ENCODE results near the gene GAS7. TPM values are rescaled to one million over a fixed set of nuclear protein-coding genes. Genes with fewer than 3 reads are reported as not detected.

GAS7 gene
- total and polyA plus RNA-seq, 12 donors: 19.8 to 111 (median 61.8) TPM

DNA sequence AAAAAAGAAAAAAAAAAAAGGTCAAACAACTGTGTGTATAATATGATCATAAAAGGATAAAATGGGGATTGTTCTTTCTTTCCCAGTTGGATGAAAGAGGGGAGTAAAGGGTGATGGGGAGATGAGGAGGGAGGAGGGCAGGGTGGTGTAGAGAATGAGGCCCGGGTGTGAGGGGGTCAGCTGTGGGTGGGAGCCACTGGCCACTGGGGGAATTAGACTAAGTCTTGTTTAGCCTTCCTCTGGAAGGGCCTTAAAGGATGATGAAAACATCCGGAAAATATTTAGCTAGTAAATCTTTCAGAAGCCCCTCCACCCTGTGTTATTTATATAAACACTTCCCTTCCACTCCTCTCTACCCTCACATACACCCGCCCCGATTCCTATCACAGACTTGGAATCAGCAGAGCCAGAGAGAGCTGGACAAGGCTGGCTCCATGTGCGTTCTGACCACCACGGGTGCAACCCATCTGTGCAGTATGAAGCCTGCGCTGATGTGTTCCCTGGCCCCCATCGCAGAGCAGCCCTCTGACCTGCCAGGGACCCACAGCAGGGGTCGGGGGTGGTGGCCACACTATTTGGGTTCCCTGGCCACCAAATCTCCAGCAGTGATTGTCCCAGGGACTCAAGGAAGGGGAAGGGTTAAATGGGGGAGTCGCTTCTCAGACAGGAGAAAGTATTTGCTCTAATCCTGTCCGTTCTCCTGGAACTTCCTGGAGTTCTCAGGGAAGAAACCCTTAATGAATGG lies 72.7 kb downstream of the GAS7 start:
- H3K9me3 ChIP-seq: no peaks in the 10 kb centered on the region
- no peaks in the 10 kb centered on the region for H3K36me3 ChIP-seq
- intact Hi-C loops (cut with DNase I): loop anchor here in 3 of 10 donors (5.0 to 10.0 kb wide), 3 partner anchors 69 to 167 kb away; partner anchors contain the start of gene GAS7 (in 2 of the 3)
- ATAC-seq (no peak), DNase-seq (no peak)
- TF ChIP-seq CTCF (IDR thresholded peaks at IDR 0.05): no peak
- H3K4me1 ChIP-seq: peaks cover 12 to 83% (median 55%) of the 10 kb centered on the region in 9 donors
- peak overlapping the region in 8 of 10 donors; percentile 36 to 86 (median 66) for H3K27ac ChIP-seq
- no peaks in the 10 kb centered on the region for H3K27me3 ChIP-seq
- 36 to 39% methylated on average over 11 of the region's 11 CpGs for WGBS, 2 donors
- no peak overlapping the region for H3K4me3 ChIP-seq

GRCh38 chr17:10123093-10123492 lies 75.3 kb downstream of the GAS7 start:
- intact Hi-C loops (cut with DNase I): loop anchor here in 2 of 10 donors (10.0 kb wide), 1 partner anchor 72 kb away; the partner anchor contains the start of gene GAS7 (in 2 of the 2)
- no peaks in the 10 kb centered on the region for H3K27me3 ChIP-seq
- TF ChIP-seq CTCF (IDR thresholded peaks at IDR 0.05): no peak
- H3K9me3 ChIP-seq: no peaks in the 10 kb centered on the region
- H3K36me3 ChIP-seq: no peaks in the 10 kb centered on the region
- H3K4me3 ChIP-seq: no peak overlapping the region
- peaks cover 15 to 97% (median 78%) of the 10 kb centered on the region in 9 donors for H3K4me1 ChIP-seq
- no peak for DNase-seq
- peak overlapping the region in 6 of 10 donors; percentile 56 to 86 (median 70) for H3K27ac ChIP-seq
- ATAC-seq: no peak
- WGBS, 2 donors: 75 to 86% methylated on average over 2 of the region's 2 CpGs

DNA sequence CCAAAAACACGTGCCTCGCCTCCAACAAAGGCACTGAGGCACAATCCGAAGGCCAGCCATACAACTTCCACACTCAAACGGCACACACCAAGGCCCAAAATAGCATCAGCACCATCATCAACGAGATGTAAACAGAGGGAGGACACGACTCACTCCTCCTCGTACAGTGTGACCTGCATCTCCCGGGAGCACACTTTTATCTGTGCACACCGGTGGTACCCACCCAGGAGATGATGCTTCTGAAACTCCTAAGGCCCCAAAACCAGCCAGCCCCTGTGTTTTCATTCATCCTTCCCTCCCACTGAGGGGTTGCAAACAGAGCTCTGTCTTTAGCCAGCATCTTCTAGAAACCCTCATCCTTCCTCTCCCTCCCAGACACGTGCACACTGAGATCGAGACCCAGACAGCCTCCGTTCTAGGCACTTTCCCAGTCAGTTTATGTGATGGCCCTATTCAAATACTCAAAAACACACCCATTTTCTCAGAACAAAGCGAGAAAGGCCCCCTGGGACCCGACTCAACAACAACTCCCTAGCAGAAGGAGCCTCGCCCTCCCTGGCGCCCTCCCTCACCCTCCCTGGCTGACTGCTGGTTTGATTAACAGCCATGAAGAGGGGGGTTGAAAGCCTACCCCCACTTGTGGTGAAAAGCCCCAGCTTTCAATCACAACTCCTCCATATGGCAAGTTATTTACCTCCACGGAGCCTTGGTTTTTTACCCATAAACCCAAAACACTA lies 76.3 kb downstream of the GAS7 start:
- no peak for ATAC-seq
- H3K4me1 ChIP-seq: peaks cover 17 to 97% (median 77%) of the 10 kb centered on the region in 9 donors
- H3K27me3 ChIP-seq: no peaks in the 10 kb centered on the region
- DNase-seq: peak in 1 of 2 donors; percentile 51
- no peak overlapping the region for H3K4me3 ChIP-seq
- H3K27ac ChIP-seq: peak overlapping the region in 6 of 10 donors; percentile 7 to 86 (median 39)
- no peaks in the 10 kb centered on the region for H3K9me3 ChIP-seq
- intact Hi-C loops (cut with DNase I): loop anchor here in 2 of 10 donors (10.0 kb wide), 1 partner anchor 73 kb away; the partner anchor contains the start of gene GAS7 (in 2 of the 2)
- WGBS, 2 donors: 46 to 67% methylated on average over 17 of the region's 17 CpGs
- no peak for TF ChIP-seq CTCF (IDR thresholded peaks at IDR 0.05)
- H3K36me3 ChIP-seq: no peaks in the 10 kb centered on the region

GRCh38 chr17:10120749-10121148 lies 77.7 kb downstream of the GAS7 start:
- no peak for TF ChIP-seq CTCF (IDR thresholded peaks at IDR 0.05)
- WGBS, 2 donors: 38 to 41% methylated on average over 12 of the region's 12 CpGs
- Histone ChIP-seq H3K4me1 (peaks cover 23 to 98% (median 80%) of the 10 kb centered on the region in 9 donors), H3K27ac (peak overlapping the region in 5 of 10 donors; percentile 16 to 96 (median 68)), H3K36me3 (no peaks in the 10 kb centered on the region), H3K27me3 (no peaks in the 10 kb centered on the region), H3K4me3 (no peak overlapping the region), H3K9me3 (no peaks in the 10 kb centered on the region)
- DNase-seq (no peak), ATAC-seq (no peak)
- intact Hi-C loops (cut with DNase I): loop anchor here in 2 of 10 donors (10.0 kb wide), 1 partner anchor 74 kb away; the partner anchor contains the start of gene GAS7 (in 2 of the 2)

Measured in heart right ventricle (tissue), 16 donors.